ENCODE measurements around the gene CYLD.

The CYLD gene

DNA sequence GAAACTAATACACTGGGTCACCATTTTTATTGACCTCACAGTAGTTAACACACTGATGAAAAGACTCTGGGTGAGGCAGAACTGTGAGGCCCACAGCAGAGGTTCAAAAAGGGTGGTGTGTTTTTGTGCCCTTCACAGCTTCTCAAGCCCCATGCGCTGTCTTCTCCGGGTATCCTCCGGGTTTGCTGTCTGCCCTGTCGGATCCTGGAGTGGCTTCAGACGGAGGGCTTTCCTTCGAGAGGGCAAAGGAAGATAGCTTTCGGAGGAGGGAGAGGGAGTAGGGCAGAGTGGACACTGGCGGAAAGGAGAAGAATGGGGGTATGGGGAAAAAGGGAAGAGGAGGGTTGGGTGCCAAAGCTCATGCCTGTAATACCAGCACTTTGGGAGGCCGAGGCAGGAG is 80.8 kb downstream of the CYLD start:
- DNase-seq: no peak

DNA sequence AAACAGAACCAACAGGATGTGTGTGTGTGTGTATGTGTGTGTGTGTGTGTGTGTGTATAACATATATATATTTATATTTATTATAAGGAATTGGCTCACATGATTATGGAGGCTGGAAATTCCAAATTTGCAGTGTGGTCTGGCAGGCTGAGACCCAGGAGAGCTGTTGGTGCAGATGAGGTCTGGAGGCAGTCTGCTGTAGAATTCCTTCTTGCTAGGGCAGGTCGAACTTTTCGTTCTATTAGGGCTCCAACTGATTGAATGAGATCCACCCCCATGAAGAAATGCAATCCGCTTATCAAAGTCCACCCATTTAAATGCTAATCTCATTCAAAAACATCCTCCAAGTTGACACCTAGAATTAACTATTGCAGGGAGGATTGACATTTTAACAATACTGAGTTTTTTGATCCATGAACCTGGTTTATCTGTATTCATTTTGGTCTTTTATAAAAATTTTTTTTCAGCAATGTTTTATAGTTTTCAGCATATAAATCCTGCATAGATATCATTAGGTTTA is 85.0 kb downstream of the CYLD start:
- DNase-seq: no peak

DNA sequence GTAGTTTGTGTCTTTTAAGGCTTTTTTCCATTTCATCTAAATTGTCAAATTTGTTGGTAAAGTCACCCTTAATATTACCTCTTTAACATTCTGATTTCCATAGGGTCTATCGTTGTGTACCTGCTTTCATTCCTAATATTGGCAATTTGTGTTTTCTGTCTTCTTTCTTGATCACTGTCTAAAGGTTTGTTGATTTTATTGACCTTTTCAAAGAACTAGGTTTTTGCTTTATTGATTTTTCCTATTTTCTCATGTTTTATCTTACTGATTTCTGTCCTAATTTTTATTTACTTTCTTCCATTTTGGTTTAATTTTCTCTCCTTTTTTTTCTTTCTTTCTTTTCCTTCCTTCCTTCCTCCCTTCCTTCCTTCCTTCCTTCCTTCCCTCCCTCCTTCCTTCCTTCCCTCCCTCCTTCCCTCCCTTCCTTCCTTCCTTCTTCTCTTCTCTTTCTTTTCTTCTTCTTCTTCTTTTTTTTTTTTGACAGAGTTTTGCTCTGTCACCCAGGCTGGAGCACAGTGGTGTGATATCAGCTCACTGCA is 86.3 kb downstream of the CYLD start:
- DNase-seq: no peak

DNA sequence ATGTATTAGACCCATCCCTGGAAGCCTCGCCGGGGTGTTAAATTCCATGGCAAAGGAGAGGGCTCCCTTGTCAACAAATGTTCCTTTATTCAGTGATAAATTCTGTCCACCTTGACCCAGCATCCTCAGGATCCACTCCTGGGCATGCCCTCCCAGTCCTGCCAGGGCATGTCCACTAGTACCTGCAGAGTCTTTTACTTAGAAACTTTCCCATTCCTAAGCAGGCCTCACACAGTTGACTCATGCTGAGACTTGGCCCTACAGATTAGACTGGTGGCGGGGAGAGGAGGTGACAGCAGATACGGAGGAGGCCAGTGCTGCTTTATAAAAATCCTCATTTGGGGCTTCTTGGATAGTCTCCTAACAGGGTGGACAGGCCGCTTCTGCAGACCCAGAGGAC is 88.8 kb downstream of the CYLD start:
- no peak for DNase-seq

DNA sequence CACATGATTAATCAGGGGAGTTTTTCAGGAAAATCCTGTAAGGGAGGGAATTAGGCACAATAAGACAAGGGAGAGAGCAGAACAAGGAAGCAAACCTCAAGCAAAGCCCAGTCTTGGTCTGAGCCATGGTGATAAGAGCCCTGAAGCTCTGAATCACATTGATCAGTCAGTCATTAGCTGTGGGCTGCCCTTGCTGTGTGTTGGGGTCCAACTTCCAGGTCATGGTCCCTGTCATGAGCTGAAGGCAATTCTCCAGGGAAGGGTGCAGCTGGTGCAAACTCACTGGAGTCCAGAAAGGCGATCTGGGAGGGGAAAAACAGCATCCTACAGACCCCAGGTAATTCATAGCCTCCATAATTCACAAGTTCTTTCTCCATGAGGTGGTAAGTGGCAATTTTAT is 89.9 kb downstream of the CYLD start:
- DNase-seq: no peak

DNA sequence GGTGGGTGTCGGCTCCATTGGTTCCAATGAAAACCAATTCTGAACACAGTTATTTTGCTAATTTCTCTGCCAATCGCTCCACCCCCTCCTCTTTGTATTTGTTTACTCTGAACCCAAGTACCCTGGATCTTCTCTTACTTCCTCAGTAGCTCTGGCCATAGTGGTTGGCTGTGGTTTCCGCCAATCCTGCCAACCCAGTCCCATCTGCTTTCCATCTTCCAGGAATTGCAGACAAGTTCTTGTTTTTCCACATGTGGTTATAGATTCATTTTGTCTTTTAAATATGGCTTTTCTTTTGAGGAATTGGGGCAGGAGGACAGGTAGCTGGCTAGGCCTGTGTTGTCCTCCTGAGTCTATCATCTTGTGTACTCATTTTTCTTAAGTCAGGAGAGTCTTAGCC is 92.0 kb downstream of the CYLD start:
- no peak for DNase-seq

DNA sequence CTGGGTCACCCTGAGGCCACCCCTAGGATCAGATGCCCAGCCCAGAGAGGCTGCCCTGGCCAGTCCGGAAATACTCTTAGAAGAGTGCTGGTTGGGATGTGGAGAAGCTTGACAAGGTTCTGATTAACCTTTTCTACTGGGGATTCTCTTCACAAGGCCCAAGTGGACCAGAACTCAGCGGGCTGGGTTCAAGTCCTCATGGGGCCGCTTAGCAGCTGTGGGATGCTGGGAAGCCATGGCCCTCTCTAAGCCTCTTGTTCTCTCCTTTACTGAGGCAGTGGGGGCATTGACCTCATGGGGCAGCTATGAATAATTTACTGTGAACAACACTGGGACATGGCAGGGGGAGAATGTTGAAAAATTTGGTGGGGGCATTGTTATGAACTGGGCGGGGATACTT is 92.8 kb downstream of the CYLD start:
- no peak for DNase-seq

DNA sequence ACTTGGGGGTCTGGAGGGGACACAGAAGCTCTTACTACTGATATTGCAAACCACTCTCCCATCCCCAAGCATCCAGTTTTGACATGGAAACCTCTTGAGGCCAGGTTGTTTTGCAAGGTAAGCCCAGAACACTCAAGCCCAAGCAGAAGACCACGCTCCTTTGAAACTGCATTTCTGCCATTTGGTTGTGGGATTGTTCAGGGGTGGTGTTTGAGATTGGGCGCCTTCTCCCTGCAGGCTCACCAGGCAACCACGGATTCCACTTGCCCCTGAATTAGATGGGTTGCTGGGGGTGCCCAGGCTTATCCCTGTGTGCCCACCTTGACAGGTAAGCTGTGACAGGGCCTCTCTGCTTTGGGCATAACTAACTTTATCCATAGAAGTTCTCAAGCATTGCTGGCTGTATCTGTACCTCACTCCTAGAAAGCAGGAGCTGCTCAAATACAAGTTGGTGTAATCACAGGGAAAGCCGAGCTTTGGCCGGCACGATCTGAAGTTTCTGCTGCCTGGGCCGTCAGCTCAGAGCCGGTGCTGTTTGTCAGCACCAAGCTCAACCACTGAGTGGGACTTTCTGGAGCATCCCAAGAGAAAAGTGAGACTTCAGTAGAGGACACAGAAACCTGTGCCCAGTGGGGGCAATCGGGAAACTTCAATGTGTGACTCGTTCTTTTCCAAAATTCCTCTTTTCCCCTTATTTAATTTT is 93.6 kb downstream of the CYLD start:
- DNase-seq: no peak

DNA sequence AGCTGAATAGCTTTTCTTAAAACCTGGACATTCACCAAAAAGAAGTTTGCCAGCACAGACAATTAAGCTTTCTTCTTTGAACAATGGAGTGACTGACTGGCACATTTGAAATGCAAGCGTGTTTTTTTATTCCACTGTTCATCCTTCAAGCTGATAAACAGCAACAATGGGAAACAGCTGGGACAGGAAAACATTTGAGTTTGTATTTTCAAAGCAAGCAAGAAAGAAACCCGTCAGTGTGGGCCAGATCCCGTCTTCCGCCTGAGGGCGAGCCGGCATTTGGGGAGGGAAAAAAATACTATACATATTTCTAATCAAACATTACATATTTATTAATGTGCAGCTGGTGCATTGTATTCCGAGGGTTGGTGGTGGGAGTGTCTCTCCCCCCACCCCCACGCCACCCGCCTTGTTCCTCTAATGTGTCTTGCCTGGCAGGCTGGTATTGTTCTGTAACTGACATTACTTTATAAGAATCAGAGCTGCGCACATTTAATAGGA is 94.3 kb downstream of the CYLD start:
- no peak for DNase-seq

DNA sequence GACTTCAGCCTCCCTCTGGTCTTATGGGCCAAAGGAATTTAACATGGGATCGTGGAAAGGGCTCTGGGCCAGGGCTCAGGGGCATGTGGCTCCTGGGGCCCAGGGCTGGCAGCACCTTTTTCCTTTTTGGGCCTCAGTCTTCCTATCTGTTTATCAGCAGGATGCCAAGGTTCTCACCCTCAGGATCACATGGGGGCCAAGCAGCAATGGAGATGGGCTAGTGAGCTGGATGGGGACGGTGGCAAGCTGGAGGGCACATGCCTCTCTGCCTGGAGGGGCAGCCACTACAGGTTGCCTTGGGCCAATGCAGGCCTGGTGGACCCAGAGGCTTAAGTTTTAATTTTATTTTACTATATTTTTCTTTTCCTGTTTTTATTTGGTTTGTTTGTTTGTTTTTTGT is 95.4 kb downstream of the CYLD start:
- DNase-seq: no peak

DNA sequence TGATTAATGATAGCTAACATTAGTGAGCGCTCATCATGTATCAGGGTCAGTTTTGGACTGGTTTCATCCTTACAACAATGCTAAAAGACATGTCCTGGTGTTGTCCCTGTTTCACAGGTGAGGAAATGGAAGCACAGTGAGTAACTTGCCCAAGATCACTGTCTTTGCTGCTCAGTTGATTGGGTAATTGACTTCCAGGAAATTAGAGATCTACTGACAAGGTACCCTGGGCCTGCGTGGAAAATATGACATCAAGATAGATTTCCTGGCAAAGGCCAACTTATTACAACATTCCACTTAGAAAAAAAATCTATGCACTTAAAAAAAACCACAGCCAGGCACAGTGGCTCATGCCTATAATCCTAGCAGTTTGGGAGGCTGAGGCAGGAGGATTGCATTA is 96.3 kb downstream of the CYLD start:
- DNase-seq: no peak

DNA sequence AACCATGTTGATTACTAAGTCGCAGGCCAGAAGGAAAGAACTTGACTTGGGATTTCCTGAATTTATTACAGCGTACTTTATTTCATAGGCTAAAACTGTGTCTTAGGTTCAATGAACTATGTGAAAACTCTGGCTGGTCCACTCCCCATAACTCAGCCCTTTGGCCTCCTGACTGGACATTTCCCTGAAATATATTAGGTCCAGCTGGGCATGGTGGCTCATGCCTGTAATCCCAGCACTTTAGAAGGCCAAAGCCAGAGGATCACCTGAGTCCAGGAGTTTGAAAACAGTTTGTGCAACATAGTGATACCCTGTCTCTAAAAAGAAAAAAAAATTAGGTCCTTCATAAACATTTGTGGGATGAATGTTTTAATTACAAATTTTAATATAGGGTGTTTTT is 97.0 kb downstream of the CYLD start:
- DNase-seq: no peak

DNA sequence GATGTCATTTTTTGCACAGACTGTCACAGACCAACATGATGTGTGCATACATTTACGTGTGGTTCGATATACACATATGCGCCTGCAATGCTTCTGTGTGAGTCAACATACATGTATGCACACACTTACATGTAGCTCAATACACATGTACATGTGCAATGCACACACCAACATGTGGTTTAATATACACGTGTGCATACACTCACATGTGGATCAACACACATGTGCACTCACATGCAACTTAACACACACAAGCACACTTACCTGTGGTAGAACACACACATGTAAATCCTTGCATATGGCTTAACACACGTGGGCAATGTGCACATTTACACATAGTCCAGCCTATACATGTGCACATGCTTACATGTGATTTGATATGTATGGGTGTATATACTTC is 97.5 kb downstream of the CYLD start:
- no peak for DNase-seq

DNA sequence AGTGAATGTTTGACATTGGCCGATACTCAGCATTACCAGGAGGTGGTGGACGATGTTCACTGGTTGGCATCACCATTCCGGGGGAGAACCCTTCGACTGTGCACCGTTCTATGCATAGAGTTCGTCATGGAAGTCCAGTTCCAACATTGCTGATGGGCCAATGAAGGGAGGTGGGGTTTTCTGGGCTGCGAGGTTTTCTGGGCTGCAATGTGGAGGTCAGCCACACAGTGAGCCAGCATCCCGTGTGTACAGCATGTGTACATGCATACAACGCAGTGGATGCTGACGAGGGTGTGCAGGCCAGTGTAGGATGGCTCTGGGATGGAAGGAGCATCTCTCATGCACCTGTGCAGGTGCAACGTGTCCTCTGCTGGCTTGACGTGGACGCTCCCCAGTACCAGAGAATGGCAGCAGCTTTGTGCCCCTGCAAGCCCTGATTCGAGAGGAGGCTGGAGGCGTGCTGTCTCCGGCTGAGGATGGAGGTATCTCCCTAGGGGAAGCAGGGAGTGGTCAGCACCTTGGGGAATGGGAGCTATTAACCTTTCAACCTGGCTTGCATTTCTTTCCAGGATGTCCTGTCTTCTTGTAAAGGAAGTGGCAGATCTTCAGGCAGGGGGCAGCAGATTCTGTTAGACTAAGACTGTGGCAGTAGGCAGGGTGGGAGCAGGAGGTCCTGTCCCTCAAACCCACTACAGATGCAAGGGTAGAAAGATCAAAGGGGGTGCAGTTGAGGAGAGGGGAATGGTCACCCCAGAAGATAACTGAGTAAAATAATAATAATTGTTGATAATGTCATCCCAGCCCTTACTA is 98.2 kb downstream of the CYLD start:
- no peak for DNase-seq

DNA sequence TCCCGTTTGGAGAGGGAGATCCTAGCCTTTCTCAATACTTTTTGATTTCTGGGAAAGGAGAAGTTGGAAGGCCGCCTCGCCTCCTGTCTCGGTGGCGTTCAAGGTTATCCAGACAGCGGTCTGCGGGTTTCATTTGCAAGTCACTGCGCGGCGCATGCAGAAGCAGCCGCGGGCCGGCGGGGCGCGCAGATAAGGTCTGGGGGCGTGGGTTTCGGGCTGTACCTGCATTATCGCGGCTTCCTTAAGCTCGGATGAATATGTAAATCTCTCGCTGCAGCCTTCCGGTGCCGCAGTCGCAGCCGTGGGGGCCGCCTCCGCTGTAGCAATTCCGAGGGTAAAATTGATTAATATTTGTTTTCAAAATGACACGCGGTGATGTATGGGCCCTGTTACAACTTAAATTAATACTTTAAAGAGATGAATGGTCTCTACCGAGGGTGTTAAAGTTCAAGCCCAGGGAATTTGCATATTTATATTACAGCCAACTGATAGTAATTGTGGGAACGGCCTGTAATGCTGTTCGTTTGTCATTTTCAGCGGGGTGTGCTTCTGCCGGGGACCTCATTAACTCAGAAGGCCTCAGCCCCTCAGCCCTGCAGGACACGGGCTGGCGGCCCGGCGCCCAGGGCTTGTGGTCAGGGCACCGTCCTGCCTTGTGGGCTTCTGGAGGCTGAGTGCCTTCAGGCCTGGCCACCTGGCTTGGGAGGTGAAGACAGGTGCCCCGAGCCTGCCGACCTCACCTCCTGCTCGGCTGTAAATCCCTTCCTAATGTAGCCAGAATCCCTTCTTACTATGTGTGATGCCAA is 99.4 kb downstream of the CYLD start:
- no peak for DNase-seq

DNA sequence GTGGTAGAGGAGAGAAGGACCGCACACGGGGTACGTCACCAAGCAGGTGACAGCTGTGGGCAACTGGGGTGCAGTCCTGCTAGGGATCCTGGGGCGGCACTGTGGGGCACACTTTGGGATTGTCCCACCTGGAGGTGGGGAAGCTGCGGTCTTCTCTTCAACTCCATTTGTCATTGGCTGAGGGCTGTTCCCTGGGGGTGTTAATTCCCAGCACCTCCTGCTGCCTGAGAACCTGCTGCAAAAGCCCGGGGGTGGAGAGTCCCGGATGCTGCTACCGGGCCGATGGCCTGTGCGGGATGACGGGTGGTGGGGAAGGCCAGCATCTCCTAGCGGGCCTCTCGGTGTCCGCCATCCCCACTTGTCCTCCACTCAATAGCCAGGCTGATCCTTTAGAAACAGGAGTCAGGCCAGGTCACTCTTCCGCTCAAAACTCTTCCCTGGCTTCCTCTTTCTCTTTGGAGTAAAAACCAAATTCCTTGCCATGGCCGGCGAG is 100.2 kb downstream of the CYLD start:
- no peak for DNase-seq

DNA sequence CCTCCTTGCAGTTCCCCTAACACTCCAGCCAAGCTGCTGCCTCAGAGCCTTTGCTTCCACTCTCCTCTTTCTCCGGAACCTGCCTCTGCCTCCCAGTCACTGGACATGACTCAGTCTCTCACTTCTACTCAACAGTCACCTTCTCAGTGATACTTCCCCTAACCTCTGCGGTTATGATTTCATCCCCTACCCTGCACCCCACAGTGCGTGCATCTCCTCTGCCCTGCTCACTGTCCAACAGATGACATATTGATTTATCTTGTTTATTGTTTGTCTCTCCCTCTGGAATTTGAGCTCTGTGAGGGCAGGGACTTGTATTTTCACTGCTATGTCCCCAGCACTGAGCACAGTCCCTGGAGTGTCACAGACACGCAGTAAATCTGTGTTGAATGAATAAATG is 100.7 kb downstream of the CYLD start:
- no peak for DNase-seq

DNA sequence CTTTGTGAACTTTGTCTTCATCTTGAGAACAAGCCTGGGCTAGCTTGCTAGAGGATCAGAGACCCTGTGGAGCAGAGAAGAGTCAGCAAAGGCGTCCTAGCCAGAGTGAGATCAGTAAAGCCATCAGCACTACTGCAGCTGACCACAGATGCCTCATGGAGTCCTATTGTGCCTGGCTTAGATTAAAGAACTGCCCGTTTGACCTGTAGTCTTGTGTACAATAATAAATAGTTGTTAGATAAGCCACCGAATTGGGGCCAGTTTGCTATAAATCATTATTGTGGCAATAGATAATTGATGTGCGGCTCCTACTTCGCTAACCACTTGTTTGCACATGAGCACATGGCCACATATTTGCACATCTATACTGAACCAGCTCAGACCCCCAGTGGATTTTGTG is 103.0 kb downstream of the CYLD start:
- DNase-seq: no peak

DNA sequence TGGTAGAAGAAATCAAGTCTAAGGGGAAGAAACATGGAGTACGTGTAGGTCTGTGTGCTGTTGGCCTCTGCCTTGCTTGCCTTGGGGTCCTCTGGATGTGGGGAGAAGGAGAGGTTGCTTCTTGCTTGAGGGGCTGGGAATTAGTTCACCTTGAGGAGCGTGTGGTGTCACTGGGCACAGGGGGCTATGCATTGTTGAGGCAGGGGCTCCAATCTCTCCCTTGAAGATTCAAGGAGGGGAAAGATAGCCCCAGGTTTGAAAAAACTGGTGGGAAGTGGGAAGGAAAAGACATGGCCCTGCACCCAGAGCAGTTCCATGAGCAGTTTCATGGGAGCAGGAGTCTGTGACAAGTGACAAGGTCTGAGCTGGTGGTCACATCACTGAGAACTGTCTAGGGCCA is 103.4 kb downstream of the CYLD start:
- DNase-seq: no peak

DNA sequence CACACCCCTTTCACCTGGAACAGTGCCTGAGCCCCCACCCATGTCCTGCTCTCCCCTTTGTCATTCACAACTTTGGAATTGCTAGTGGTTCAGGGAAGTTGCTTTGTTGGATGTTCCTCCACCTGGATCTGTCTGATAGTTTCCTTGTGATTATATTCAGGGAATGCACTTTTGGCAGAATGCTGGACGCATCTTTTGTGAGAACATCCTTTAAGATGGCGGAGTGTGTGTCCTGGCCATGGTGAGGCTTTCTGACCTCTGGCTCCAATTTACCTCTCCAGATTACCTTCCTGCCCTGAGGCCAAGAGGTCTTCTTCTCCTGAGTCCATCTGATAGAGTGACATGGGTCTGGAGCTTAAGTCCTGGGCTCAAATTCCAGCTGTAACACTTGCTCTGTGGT is 104.6 kb downstream of the CYLD start:
- DNase-seq: no peak

DNA sequence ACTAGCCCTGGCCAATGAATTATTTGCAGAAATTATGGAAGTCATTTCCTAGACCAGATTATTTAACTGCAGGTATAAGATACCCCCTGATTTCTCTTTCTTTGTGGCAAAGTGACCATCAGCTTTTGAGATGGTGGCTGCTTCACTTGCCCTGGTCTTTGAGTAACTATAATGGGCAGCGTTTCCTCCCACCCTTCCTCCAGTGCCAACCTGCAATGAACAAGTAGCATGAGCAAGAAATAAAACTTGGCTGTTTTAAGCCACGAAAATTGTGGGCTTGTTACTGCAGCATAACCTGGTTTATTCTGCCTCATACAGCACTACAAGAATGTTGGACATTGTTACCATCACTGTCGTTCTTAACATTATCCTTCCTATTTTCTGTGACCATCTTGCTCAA is 105.3 kb downstream of the CYLD start:
- no peak for DNase-seq

DNA sequence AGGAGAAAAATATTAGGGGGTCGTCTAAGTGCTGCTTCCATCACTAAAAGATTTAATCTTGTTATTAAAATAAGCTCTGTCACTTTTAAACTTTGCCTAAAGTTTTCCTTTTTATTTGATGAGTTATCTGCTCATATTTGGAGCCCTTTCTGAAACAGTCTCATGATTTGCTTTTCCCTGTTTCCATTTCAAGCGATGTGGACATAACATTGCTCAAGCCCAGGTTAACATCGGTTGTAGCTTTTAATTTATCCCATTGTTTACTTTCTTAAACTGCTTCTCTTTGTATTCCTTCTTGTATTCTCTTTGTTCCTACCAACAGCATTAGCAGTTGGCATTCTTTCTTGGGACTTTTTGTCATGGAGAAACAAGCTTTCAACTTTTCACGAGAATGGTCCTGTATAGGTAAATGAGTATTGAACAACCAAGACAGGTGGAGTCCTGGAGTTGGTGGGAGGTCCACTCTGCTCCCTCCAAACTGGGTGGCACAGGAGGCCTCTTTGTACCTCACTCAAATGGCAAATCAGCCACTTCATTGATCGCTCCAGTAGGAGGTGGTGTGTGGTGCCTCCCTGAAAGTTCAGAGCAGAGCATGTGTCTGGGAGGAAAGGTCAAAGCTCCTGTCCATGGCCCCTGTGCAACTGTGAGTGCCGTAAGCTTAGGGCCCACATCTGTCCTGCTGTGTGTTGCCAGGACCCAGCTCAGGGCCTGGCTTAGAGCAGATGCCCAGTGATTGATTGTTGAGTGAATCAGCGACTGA is 107.0 kb downstream of the CYLD start:
- no peak for DNase-seq
